HG03139 (cell line): ENCODE measurements around the gene TRPM1.

Experiments
- ATAC-seq: cut with Tn5 transposase; IDR thresholded peaks from one replicate; pipeline ENCODE4 v1.9.1; 2021; ENCODE audit not compliant: unreplicated experiment

Gene TRPM1

GRCh38 chr15:30985081-30985531 lies 116.4 kb downstream of the TRPM1 start:
- no peak for ATAC-seq

- no peak for ATAC-seq
These were observed 117.0 kb downstream of the TRPM1 start for GRCh38 chr15:30984542-30984941.

GRCh38 chr15:30984118-30984517 lies 117.4 kb downstream of the TRPM1 start:
- ATAC-seq = no peak

GRCh38 chr15:30979457-30979856 lies 122.1 kb downstream of the TRPM1 start:
- no peak for ATAC-seq

- no peak for ATAC-seq
These were observed 123.2 kb downstream of the TRPM1 start for GRCh38 chr15:30978328-30978727.

- ATAC-seq = no peak
These were observed 127.4 kb downstream of the TRPM1 start for GRCh38 chr15:30974112-30974511.

GRCh38 chr15:30973379-30973778 lies 128.1 kb downstream of the TRPM1 start:
- no peak for ATAC-seq

GRCh38 chr15:30969724-30970123 lies 131.8 kb downstream of the TRPM1 start:
- no peak for ATAC-seq

GRCh38 chr15:30963681-30964080 lies 137.8 kb downstream of the TRPM1 start:
- no peak for ATAC-seq

GRCh38 chr15:30962659-30963058 lies 138.9 kb downstream of the TRPM1 start:
- ATAC-seq = no peak

- no peak for ATAC-seq
These were observed 139.4 kb downstream of the TRPM1 start for GRCh38 chr15:30962079-30962478.

GRCh38 chr15:30958219-30958618 lies 143.3 kb downstream of the TRPM1 start:
- no peak for ATAC-seq

GRCh38 chr15:30956216-30957124 lies 145.1 kb downstream of the TRPM1 start:
- no peak for ATAC-seq

- no peak for ATAC-seq
These were observed 146.9 kb downstream of the TRPM1 start for GRCh38 chr15:30954674-30955073.

- ATAC-seq = no peak
These were observed 147.7 kb downstream of the TRPM1 start for GRCh38 chr15:30953731-30954378.

GRCh38 chr15:30953183-30953582 lies 148.3 kb downstream of the TRPM1 start:
- ATAC-seq = no peak
